DOHH2 (cell line): ENCODE measurements around the gene NAP1L1.

Experiments used
- EZH2phosphoT487 ChIP-seq: fragments of 200-600 bp; sonication (generic); IDR thresholded peaks from 2 replicates; pipeline ENCODE4 v1.6.1; 2017; ENCODE audit warnings: borderline replicate concordance, mild to moderate bottlenecking, antibody characterized with exemption, low read length, moderate library complexity, mixed read lengths
- TF ChIP-seq, protein P1 (sequence below): fragments of 200-600 bp; sonication (generic); IDR thresholded peaks from one replicate; pipeline ENCODE4 v1.5.1; 2014; ENCODE audit warnings: antibody characterized with exemption, mild to moderate bottlenecking, low read depth, low read length; ENCODE audit not compliant: poor library complexity, severe bottlenecking

- TF ChIP-seq, protein P1, sequence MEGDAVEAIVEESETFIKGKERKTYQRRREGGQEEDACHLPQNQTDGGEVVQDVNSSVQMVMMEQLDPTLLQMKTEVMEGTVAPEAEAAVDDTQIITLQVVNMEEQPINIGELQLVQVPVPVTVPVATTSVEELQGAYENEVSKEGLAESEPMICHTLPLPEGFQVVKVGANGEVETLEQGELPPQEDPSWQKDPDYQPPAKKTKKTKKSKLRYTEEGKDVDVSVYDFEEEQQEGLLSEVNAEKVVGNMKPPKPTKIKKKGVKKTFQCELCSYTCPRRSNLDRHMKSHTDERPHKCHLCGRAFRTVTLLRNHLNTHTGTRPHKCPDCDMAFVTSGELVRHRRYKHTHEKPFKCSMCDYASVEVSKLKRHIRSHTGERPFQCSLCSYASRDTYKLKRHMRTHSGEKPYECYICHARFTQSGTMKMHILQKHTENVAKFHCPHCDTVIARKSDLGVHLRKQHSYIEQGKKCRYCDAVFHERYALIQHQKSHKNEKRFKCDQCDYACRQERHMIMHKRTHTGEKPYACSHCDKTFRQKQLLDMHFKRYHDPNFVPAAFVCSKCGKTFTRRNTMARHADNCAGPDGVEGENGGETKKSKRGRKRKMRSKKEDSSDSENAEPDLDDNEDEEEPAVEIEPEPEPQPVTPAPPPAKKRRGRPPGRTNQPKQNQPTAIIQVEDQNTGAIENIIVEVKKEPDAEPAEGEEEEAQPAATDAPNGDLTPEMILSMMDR: no peak
- TF ChIP-seq EZH2phosphoT487: no peak
Observed at GRCh38 chr12:76006028-76006925, 78.2 kb downstream of the NAP1L1 start.
